GM12872 (cell line): ENCODE results near the gene FCHSD2.

Experiments
- CTCF ChIP-seq: IDR thresholded peaks from 3 replicates; pipeline ENCODE4 v1.5.1; 2011; ENCODE audit warnings: low read depth, mild to moderate bottlenecking, low read length, moderate library complexity; ENCODE audit not compliant: insufficient read depth

FCHSD2 gene

GRCh38 chr11:73171436-73172161 lies 29.5 kb upstream of the FCHSD2 start:
- no peak for TF ChIP-seq CTCF

GRCh38 chr11:73170140-73170539 lies 28.0 kb upstream of the FCHSD2 start:
- peak; percentile 19; the same call in 1 of the 3 replicates for TF ChIP-seq CTCF

- TF ChIP-seq CTCF, result no peak
Measured at GRCh38 chr11:73168925-73169579, 26.9 kb upstream of the FCHSD2 start.

GRCh38 chr11:73167363-73167954 lies 25.3 kb upstream of the FCHSD2 start:
- TF ChIP-seq CTCF, result no peak

GRCh38 chr11:73164803-73165540 lies 22.9 kb upstream of the FCHSD2 start:
- no peak for TF ChIP-seq CTCF

GRCh38 chr11:73163638-73164174 lies 21.6 kb upstream of the FCHSD2 start:
- no peak for TF ChIP-seq CTCF
